ENCODE measurements around the gene CYB561A3.

The CYB561A3 gene

GRCh38 chr11:61369372-61370348 is 8.0 kb upstream of the CYB561A3 start:
- no peak for DNase-seq

- DNase-seq, result no peak
Measured at GRCh38 chr11:61368646-61369045, 7.0 kb upstream of the CYB561A3 start.

DNA sequence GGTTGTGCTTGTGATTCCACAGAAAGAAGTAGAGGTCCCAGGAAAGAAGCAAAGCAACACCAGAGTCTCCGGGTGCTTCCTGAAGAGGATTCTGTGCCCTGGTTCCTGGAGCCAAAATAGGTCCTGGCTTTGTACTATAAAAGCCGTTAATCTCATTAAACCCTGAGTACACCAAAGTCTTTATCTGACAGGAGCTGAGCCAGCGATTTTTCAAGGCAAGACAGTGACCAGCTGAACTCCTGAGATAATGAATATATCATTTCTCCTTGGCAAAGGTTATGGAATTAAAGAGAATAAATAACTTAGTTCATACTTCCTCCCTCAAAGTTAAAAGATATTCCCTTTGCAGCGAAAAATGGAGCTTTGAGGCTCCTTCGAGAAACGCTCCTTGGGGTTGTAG is 5.7 kb upstream of the CYB561A3 start:
- no peak for DNase-seq

GRCh38 chr11:61364012-61364675 is 2.5 kb upstream of the CYB561A3 start:
- DNase-seq, result no peak

GRCh38 chr11:61362542-61362875 is 827 bp upstream of the CYB561A3 start:
- peak; percentile 2 to 11 for DNase-seq

DNA sequence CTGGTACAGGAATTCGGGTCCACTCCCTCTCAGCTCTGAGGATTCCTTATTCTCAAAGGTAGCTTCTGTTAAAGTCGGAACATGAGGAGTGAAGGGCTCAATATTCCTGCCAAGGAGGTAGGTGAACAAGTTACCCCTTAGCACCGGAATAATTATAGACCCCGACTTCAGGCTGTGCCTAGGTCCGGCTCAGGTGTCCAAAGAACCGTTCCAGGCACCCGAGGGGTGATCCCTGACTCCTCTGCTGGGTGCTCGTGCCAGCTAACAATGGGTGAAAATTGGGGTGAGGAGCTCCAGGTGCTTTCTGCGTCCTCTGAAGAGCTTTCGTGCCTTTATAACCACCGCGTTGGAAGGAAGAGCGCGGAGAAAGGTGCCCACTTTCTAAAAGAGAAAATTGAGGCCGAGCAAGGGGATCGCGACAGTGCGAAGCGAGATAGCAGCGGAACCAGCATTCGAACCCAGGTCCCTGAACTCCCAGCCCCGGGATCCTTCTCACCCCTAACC is 393 bp downstream of the CYB561A3 start:
- DNase-seq, result no peak

GRCh38 chr11:61359516-61359915 is 2.2 kb downstream of the CYB561A3 start:
- DNase-seq, result no peak

DNA sequence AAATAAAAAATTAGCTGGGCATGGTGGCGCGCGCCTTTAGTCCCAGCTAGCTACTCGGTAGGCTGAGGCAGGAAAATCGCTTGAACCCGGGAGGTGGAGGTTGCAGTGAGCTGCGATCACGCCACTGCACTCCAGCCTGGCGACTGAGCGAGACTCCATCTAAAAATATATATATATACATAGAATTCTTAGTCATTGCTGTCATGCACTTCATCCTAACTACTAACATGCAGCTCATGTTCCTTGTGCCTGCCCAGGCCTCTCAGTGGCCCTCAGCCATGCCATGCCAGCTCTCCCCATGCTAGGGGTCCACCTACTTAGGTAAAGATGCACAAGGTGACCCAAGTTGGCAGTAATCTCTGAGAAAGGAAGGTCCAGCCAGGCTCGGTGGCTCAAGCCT is 3.1 kb downstream of the CYB561A3 start:
- no peak for DNase-seq

- DNase-seq, result no peak
Measured at GRCh38 chr11:61357894-61358239, 3.8 kb downstream of the CYB561A3 start.

DNA sequence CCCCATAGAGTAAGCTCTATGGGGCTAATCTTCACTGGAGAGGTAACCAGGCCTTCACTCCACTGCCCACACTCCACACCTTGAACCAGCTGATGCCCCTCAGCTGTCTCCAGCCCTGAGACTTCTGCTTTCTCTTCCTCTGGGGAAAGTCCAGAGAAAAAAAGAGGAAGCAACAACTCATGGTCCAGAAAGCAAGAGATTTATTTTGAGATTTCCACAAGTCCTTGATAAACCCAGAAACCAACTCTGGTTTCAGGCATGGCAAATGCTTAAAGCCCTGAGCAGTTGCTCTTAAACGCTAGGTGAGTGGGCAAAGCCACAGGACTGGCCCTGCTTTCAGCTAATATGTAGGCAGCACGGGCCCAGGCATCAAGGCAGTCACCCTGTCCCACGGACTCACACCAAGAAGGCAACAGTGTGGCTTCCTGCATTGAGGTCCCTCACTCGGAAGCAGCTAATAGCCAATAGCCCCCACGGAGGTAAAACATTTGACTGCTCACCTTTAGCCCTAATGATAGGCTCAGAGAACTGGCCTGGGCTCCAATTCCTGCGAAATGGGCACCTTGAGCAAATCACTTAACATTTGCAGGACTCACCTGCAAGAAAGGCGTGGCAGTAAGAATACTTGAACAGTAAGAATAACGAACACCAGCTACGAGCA is 4.3 kb downstream of the CYB561A3 start:
- DNase-seq, result no peak

- DNase-seq, result no peak
Measured at GRCh38 chr11:61356706-61357105, 5.0 kb downstream of the CYB561A3 start.

- DNase-seq, result no peak
Measured at GRCh38 chr11:61354208-61354607, 7.5 kb downstream of the CYB561A3 start.

DNA sequence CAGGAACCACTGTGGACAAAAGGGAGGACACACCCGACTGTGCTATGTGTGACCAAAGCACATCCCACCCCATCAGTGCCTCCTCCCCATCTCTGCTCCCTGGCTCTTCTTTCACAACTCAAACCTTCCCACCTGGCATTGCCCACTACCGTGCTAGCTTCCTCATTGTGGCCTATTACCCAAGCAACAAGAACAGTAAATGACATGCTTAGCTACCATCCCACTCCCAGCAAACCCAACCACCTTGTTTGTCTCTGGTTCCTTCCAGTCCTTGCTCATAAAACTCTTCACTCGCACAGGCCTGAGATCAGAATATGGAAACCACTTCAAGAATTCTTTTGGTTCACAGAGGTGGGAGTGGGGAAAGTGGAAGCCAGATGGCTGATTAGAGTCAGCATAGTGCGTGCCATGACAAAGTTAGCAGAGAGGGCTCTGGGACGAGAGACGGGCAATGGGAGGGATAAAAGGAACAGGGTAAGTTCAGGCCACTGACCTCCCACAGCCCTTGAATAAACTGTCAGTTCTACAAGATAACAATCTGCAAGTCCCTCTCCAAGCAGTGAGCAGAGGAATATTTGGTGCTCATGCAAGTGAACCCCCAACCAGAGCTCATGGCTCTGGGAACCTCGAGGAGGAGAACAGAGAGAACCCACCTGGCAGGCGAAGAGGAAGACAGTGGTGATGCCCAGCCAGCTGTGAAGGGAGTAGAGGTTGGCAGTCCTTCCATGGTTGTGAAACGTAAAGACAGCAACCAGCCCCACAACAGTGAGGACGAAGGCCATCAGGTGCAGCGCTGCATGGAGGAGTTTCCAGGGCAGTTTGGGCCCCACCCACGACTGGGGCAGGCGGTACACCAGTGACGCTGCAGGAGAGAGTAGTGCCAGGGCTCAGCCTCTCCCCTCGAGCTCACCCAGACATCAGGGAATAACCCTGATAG is 8.3 kb downstream of the CYB561A3 start:
- no peak for DNase-seq

- no peak for DNase-seq
Measured at GRCh38 chr11:61352038-61352437, 9.6 kb downstream of the CYB561A3 start.

- no peak for DNase-seq
Measured at GRCh38 chr11:61350803-61351202, 10.9 kb downstream of the CYB561A3 start.

- DNase-seq, result no peak
Measured at GRCh38 chr11:61350336-61350735, 11.3 kb downstream of the CYB561A3 start.

DNA sequence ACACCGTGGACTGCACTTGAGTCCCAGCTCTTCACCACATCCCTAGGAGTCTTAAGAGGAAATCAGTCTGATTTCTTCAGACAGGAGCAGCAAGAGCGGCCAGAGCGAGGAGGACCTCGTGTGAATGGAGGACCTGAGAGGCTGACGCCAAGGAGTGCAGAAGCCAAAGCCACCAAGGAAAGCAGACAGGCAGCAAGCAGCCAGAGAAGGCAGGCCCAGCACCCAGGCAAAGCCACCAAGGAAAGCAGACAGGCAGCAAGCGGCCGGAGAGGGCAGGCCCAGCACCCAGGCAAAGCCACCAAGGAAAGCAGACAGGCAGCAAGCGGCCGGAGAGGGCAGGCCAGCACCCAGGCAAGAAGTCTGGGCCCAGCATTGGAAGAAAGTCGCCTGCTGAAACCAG is 11.8 kb downstream of the CYB561A3 start:
- DNase-seq, result no peak

DNA sequence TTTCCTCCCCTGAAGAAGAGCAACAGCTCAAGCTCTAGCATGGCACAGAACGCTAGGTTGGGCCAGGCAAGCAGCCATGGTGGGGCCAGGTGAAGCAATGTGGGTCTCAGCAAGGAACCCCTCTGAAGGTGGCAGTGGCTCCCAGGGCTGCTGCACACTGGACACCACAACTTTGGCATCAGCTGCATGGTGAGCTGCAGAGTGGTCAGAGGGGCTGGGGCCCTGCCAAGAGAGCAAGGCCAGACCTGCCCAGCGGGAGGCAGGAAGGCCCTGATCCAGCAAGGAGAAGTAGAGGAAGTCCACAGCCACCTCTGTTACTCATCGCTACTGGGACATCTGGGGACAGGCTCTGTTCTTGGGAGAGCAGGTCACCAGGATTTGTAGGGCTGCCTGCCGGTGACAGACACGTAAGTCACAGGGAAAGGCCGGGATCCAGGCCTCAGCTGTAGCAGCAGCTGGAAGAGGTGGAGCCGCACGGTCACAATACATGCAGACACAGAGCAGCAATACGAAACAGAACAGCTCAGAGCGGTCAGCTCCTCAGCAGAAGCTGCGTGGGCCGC is 12.4 kb downstream of the CYB561A3 start:
- no peak for DNase-seq

GRCh38 chr11:61347916-61348461 is 13.7 kb downstream of the CYB561A3 start:
- no peak for DNase-seq

DNA sequence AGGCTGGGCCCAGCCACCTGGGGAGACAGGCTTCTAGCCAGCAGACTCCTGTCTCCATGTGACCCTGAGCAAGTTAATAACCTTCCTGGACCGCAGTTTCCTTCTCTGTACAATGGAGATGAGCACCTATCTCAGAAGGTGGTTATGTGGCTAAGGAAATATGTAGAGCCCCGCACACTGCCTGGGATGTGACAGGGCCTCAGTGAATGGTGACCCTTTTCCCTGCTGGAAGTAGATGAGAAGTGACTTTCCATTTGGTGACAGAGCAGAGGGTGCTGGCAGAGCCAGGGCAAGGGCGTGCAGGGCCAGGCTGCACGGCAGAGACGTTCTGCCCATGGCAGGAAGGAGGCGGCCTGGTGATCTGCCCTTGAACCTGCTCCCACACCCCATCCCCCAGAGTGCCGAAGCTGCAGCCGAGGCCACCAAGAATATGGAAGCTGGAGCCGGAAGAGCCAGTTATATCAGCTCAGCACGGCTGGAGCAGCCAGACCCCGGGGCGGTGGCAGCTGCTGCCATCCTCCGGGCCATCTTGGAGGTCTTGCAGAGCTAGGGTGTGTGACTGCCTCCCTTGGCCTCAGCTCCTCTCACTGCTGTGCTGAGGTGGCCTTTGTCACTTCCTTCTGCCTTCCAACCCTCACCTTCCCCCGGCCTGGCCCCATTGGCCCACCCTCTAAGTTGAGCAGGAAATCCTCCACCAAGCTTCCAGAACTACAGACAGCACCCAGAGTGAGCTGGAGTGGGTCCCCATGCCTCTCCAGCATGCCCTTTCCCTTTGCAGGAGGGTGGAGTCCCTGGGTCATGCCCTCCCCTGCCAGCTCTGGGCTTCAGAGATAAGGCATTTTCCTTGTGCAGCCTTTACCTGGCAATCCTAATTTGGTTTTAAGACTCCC is 15.5 kb downstream of the CYB561A3 start:
- DNase-seq, result no peak

DNA sequence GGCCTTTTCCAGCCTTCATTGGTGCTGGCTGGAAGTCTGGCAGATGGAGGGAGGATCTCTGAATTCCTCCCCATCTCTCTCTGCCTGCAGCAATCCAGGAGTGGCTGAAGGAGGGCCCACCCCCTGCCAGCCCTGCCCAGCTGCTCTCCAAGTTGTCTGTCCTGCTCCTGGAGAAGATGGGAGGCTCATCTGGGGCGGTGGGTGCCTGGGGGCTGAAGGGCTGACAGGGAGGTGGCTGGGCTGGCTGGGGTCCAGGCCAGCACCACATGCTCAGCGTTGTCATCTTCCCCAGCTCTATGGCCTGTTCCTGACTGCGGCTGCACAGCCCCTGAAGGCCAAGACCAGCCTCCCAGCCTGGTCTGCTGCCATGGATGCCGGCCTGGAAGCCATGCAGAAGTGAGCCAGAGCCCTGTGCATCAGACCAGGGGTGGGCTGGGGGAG is 16.5 kb downstream of the CYB561A3 start:
- no peak for DNase-seq

All from stimulated activated CD4-positive, alpha-beta T cell treated with anti-CD3 and anti-CD28 coated beads, Interleukin-4, amount 100 ng/mL, for 4 hours (primary cell).